Natural killer cell treated with Interleukin-12 subunit alpha and Interleukin-12 subunit beta and Interleukin-15 and Interleukin-18, amount 100 ng/mL, for 72 hours (primary cell): Measurements from ENCODE around the gene LEKR1. TPM values are rescaled to one million over a fixed set of nuclear protein-coding genes. Genes with fewer than 3 reads are reported as not detected.
"Not testable (repeated sequence)": the region's sequence is repeated elsewhere in the genome, so short reads cannot be mapped to it uniquely, and the experiment has no call there.

Experiments used
- ATAC-seq, 2 donors: fragments of 150-1000 bp; cut with Tn5 transposase in 1 of 2; sonication (Bioruptor Pico), chemical (Tn5 transposase) in 1 of 2; 2 replicates each; pipeline ENCODE4 v1.10.0; 2021
- DNase-seq: peaks from one replicate; pipeline ENCODE4 v3.0.0; 2022; ENCODE audit warnings: low spot score
- H3K27ac Mint-ChIP-seq, 2 donors: 1 replicate in 1 of 2; 2 replicates in 1 of 2; pipeline ENCODE4 v1.8.0; 2022; ENCODE audit warnings: mixed read lengths in 2 of 2, mild to moderate bottlenecking in 1 of 2, moderate library complexity in 1 of 2
- H3K27me3 Mint-ChIP-seq, 2 donors: 1 replicate in 1 of 2; 2 replicates in 1 of 2; pipeline ENCODE4 v1.8.0; 2022; ENCODE audit warnings: mixed read lengths in 2 of 2
- H3K36me3 Mint-ChIP-seq: one replicate; pipeline ENCODE4 v1.8.0; 2022; ENCODE audit warnings: mixed read lengths
- H3K4me1 Mint-ChIP-seq, 2 donors: 1 replicate in 1 of 2; 2 replicates in 1 of 2; pipeline ENCODE4 v1.8.0; 2022; ENCODE audit warnings: low read depth in 2 of 2, mixed read lengths in 2 of 2, mild to moderate bottlenecking in 1 of 2
- H3K4me3 Mint-ChIP-seq: one replicate; pipeline ENCODE4 v1.8.0; 2022; ENCODE audit warnings: mixed read lengths
- H3K9me3 Mint-ChIP-seq: 2 replicates; pipeline ENCODE4 v1.8.0; 2022; ENCODE audit warnings: mixed read lengths
- total RNA-seq, 2 donors: library from RNA; stranded (reverse); gene quantifications; one replicate each; pipeline ENCODE4 v1.2.3, GENCODE V29; 2022

LEKR1 gene
- total RNA-seq, 2 donors from 2014 or later: 0.43 to 1.3 TPM

GRCh38 chr3:156966349-156966748 is 140.2 kb downstream of the LEKR1 start:
- DNase-seq, H3K36me3 Mint-ChIP-seq, H3K4me1 Mint-ChIP-seq, H3K9me3 Mint-ChIP-seq, H3K4me3 Mint-ChIP-seq, ATAC-seq, H3K27ac Mint-ChIP-seq: not testable (repeated sequence)
- H3K27me3 Mint-ChIP-seq: peaks cover 24 to 27% of the 10 kb centered on the region in 2 donors

- H3K27ac Mint-ChIP-seq: no peak overlapping the region
- peaks cover 7% of the 10 kb centered on the region in 2 donors for H3K4me1 Mint-ChIP-seq
- peaks cover 0 to 6% of the 10 kb centered on the region in 2 donors for H3K27me3 Mint-ChIP-seq
- H3K36me3 Mint-ChIP-seq: no peaks in the 10 kb centered on the region
- no peak for DNase-seq
- no peak for ATAC-seq
- H3K9me3 Mint-ChIP-seq: no peaks in the 10 kb centered on the region
- no peak overlapping the region for H3K4me3 Mint-ChIP-seq
Observed at GRCh38 chr3:156973954-156974353, 147.8 kb downstream of the LEKR1 start.

GRCh38 chr3:156974931-156975330 is 148.8 kb downstream of the LEKR1 start:
- H3K36me3 Mint-ChIP-seq: no peaks in the 10 kb centered on the region
- H3K27ac Mint-ChIP-seq: no peak overlapping the region
- no peak for ATAC-seq
- peaks cover 8% of the 10 kb centered on the region in 2 donors for H3K4me1 Mint-ChIP-seq
- H3K27me3 Mint-ChIP-seq: peaks cover 0 to 2% of the 10 kb centered on the region in 2 donors
- no peaks in the 10 kb centered on the region for H3K9me3 Mint-ChIP-seq
- DNase-seq: no peak
- no peak overlapping the region for H3K4me3 Mint-ChIP-seq

- ATAC-seq: no peak
Observed at GRCh38 chr3:156975721-156976120, 149.6 kb downstream of the LEKR1 start.

GRCh38 chr3:156976933-156977332 is 150.8 kb downstream of the LEKR1 start:
- Mint-ChIP-seq H3K27me3 (peaks cover 0 to 2% of the 10 kb centered on the region in 2 donors), H3K27ac (no peak overlapping the region), H3K36me3 (no peaks in the 10 kb centered on the region), H3K9me3 (no peaks in the 10 kb centered on the region), H3K4me3 (no peak overlapping the region), H3K4me1 (peaks cover 8% of the 10 kb centered on the region in 2 donors)
- DNase-seq (no peak), ATAC-seq (no peak)

More at GRCh38 chr3:156975721-156976120, 149.6 kb downstream of the LEKR1 start:
- peaks cover 8% of the 10 kb centered on the region in 2 donors for H3K4me1 Mint-ChIP-seq
- no peaks in the 10 kb centered on the region for H3K36me3 Mint-ChIP-seq
- no peak for DNase-seq
- H3K4me3 Mint-ChIP-seq: no peak overlapping the region
- H3K27ac Mint-ChIP-seq: no peak overlapping the region
- peaks cover 0 to 2% of the 10 kb centered on the region in 2 donors for H3K27me3 Mint-ChIP-seq
- H3K9me3 Mint-ChIP-seq: no peaks in the 10 kb centered on the region

- Mint-ChIP-seq H3K36me3 (no peaks in the 10 kb centered on the region), H3K27me3 (peaks cover 0 to 2% of the 10 kb centered on the region in 2 donors), H3K9me3 (no peaks in the 10 kb centered on the region), H3K27ac (peak overlapping the region; percentile 42 to 44), H3K4me1 (peaks cover 8% of the 10 kb centered on the region in 2 donors), H3K4me3 (peak overlapping the region; percentile 7)
- no peak for ATAC-seq
- no peak for DNase-seq
Observed at GRCh38 chr3:156978481-156978961, 152.4 kb downstream of the LEKR1 start.

- no peak for ATAC-seq
- peaks cover 0 to 8% of the 10 kb centered on the region in 2 donors for H3K27me3 Mint-ChIP-seq
- peaks cover 8% of the 10 kb centered on the region in 2 donors for H3K4me1 Mint-ChIP-seq
- no peaks in the 10 kb centered on the region for H3K9me3 Mint-ChIP-seq
- H3K4me3 Mint-ChIP-seq: no peak overlapping the region
- DNase-seq: no peak
- no peak overlapping the region for H3K27ac Mint-ChIP-seq
- no peaks in the 10 kb centered on the region for H3K36me3 Mint-ChIP-seq
Observed at GRCh38 chr3:156981005-156981404, 154.9 kb downstream of the LEKR1 start.

GRCh38 chr3:156983559-156983958 is 157.4 kb downstream of the LEKR1 start:
- no peaks in the 10 kb centered on the region for H3K36me3 Mint-ChIP-seq
- no peak overlapping the region for H3K4me3 Mint-ChIP-seq
- no peak overlapping the region for H3K27ac Mint-ChIP-seq
- H3K27me3 Mint-ChIP-seq: peaks cover 0 to 9% of the 10 kb centered on the region in 2 donors
- no peaks in the 10 kb centered on the region for H3K9me3 Mint-ChIP-seq
- ATAC-seq: no peak
- no peak for DNase-seq
- H3K4me1 Mint-ChIP-seq: peaks cover 5% of the 10 kb centered on the region in 2 donors

- ATAC-seq (no peak), DNase-seq (no peak)
- Mint-ChIP-seq H3K4me1 (no peaks in the 10 kb centered on the region), H3K36me3 (no peaks in the 10 kb centered on the region), H3K27ac (no peak overlapping the region), H3K4me3 (no peak overlapping the region), H3K27me3 (peaks cover 11 to 13% of the 10 kb centered on the region in 2 donors), H3K9me3 (no peaks in the 10 kb centered on the region)
Observed at GRCh38 chr3:156985711-156986110, 159.6 kb downstream of the LEKR1 start.

- Mint-ChIP-seq H3K27me3 (peaks cover 14 to 16% of the 10 kb centered on the region in 2 donors), H3K27ac (no peak overlapping the region), H3K36me3 (no peaks in the 10 kb centered on the region), H3K4me1 (no peaks in the 10 kb centered on the region), H3K4me3 (no peak overlapping the region), H3K9me3 (no peaks in the 10 kb centered on the region)
- no peak for DNase-seq
- no peak for ATAC-seq
Observed at GRCh38 chr3:156987946-156988345, 161.8 kb downstream of the LEKR1 start.

GRCh38 chr3:156997351-156997750 is 171.2 kb downstream of the LEKR1 start:
- Mint-ChIP-seq H3K9me3 (no peaks in the 10 kb centered on the region), H3K27ac (no peak overlapping the region), H3K36me3 (no peaks in the 10 kb centered on the region), H3K4me3 (no peak overlapping the region), H3K4me1 (no peaks in the 10 kb centered on the region), H3K27me3 (peaks cover 14 to 15% of the 10 kb centered on the region in 2 donors)
- DNase-seq (no peak), ATAC-seq (no peak)

- Mint-ChIP-seq H3K27ac (no peak overlapping the region), H3K9me3 (no peaks in the 10 kb centered on the region), H3K36me3 (peaks cover 4% of the 10 kb centered on the region), H3K27me3 (peaks cover 11 to 27% of the 10 kb centered on the region in 2 donors), H3K4me1 (no peaks in the 10 kb centered on the region), H3K4me3 (no peak overlapping the region)
- ATAC-seq: no peak
- DNase-seq: no peak
Observed at GRCh38 chr3:157001221-157001957, 175.2 kb downstream of the LEKR1 start.

GRCh38 chr3:157021679-157022078 is 195.5 kb downstream of the LEKR1 start:
- ATAC-seq (no peak), DNase-seq (no peak)
- Mint-ChIP-seq H3K27ac (no peak overlapping the region), H3K36me3 (no peaks in the 10 kb centered on the region), H3K27me3 (peaks cover 8 to 15% of the 10 kb centered on the region in 2 donors), H3K4me3 (no peak overlapping the region), H3K4me1 (peaks cover 4 to 6% of the 10 kb centered on the region in 2 donors), H3K9me3 (peaks cover 3% of the 10 kb centered on the region)

- H3K9me3 Mint-ChIP-seq: peaks cover 3% of the 10 kb centered on the region
- no peak overlapping the region for H3K4me3 Mint-ChIP-seq
- no peaks in the 10 kb centered on the region for H3K36me3 Mint-ChIP-seq
- H3K27ac Mint-ChIP-seq: no peak overlapping the region
- H3K27me3 Mint-ChIP-seq: peaks cover 12 to 22% of the 10 kb centered on the region in 2 donors
- ATAC-seq (no peak), DNase-seq (no peak)
- peaks cover 4 to 11% of the 10 kb centered on the region in 2 donors for H3K4me1 Mint-ChIP-seq
Observed at GRCh38 chr3:157023226-157023625, 197.1 kb downstream of the LEKR1 start.
